ENCODE measurements around the gene ECI1.

Gene ECI1

GRCh38 chr16:2238838-2239675 lies 12.3 kb downstream of the ECI1 start:
- no peaks in the 10 kb centered on the region for H3K9me3 ChIP-seq (ENCODE audit: low read depth, low read length)
- no peak overlapping the region for H3K4me3 ChIP-seq
- H3K9ac ChIP-seq (ENCODE audit: insufficient read length), result no peak overlapping the region
- H3K36me3 ChIP-seq (ENCODE audit: insufficient read depth, low read length), result peaks cover 14% of the 10 kb centered on the region; the same call in 1 of the 2 replicates
- H3K27ac ChIP-seq, result no peak overlapping the region
- TF ChIP-seq EZH2 (IDR thresholded peaks at IDR 0.05), result no peak
- TF ChIP-seq FOXP2 (optimal IDR thresholded peaks at IDR 0.05; ENCODE audit: control extremely low read depth, extremely low read length, insufficient read depth), result no peak
- TF ChIP-seq POLR2AphosphoS5 (IDR thresholded peaks at IDR 0.05; ENCODE audit: borderline replicate concordance, low read depth, low read length), result no peak
- no peak for DNase-seq (ENCODE audit: low read depth, low spot score)

DNA sequence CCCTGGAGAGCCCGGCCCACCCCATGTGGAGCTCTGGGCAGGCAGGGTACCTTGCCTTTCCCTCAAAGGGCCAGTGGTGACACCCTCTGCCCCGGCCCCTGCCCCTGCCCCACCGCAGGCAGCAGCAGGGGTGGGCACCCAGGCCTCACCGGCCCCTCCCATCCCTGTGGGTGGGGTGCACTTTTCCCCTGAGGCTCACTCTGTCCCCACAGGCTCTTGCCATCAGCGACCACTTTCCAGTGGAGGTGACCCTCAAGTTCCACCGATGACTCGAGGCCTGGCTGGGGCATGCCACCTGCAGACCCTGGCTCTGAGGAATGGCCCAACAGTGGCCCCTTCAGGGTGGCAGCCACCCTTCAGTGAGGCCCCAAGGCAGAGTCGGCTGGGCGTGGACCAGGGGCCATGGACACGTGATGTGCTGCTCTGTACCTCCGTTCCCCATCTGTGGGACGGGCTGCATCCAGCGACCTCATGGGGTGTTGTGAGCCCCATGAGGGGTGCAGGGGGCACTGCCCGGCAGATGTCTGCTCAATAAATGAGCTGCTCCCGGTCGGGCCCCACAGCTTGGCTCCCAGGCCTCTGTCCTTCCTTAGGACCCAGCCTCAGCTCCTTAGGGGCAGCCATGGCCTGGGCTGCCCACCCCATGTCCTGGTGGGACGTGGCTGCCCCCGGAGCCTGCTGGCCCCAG lies 13.1 kb downstream of the ECI1 start:
- DNase-seq (ENCODE audit: low read depth, low spot score), result no peak
- Histone ChIP-seq H3K27ac (no peak overlapping the region), H3K36me3 (ENCODE audit: insufficient read depth, low read length) (peaks cover 8% of the 10 kb centered on the region; the same call in 1 of the 2 replicates), H3K4me3 (no peak overlapping the region), H3K9me3 (ENCODE audit: low read depth, low read length) (no peaks in the 10 kb centered on the region), H3K9ac (ENCODE audit: insufficient read length) (no peak overlapping the region)
- TF ChIP-seq FOXP2 (optimal IDR thresholded peaks at IDR 0.05; ENCODE audit: control extremely low read depth, extremely low read length, insufficient read depth) (no peak), EZH2 (IDR thresholded peaks at IDR 0.05) (no peak), POLR2AphosphoS5 (IDR thresholded peaks at IDR 0.05; ENCODE audit: borderline replicate concordance, low read depth, low read length) (no peak)

DNA sequence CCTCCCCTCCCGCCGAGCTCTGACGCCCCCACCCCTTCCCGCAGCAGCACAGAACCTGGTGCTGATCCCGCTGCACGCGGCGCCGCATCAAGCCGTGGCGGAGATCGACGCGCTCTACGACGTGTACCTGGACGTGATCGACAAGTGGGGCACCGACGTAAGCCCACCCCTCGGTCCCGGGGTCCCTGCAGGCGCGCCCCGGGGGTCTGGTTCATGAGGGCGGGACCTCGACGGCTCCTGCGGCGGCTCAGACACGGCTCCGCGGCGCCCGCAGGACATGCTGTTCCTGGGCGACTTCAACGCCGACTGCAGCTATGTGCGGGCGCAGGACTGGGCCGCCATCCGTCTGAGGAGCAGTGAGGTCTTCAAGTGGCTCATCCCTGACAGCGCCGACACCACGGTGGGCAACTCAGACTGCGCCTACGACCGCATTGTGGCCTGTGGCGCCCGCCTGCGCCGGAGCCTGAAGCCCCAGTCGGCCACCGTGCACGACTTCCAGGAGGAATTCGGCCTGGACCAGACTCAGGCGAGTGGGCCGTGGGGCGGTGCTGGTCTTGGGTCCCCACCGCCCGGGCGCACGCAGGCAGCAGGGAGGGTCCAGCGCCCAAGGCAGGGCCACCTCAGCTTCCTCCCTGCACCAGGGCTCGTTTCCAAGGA lies 13.8 kb downstream of the ECI1 start:
- H3K4me3 ChIP-seq, result peak overlapping the region; percentile 38; the same call in 1 of the 2 replicates
- TF ChIP-seq EZH2 (IDR thresholded peaks at IDR 0.05) (no peak), FOXP2 (optimal IDR thresholded peaks at IDR 0.05; ENCODE audit: control extremely low read depth, extremely low read length, insufficient read depth) (no peak), POLR2AphosphoS5 (IDR thresholded peaks at IDR 0.05; ENCODE audit: borderline replicate concordance, low read depth, low read length) (no peak; the same call in 1 of the 2 replicates)

DNA sequence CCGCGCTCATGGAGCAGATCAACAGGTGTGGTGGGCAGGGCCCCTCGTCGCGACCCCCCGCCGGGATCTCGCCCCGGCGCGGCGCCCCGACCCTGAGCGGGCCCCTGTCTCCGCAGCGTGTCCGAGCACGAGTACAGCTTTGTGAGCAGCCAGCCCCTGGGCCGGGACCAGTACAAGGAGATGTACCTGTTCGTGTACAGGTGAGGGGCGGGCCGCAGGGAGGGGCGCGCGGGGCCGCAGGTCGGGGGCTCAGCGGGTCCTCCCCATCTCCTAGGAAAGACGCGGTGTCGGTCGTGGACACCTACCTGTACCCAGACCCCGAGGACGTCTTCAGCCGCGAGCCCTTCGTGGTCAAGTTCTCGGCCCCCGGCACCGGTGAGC lies 14.3 kb downstream of the ECI1 start:
- no peak overlapping the region for H3K9ac ChIP-seq (ENCODE audit: insufficient read length)
- peak overlapping the region; percentile 38; the same call in 1 of the 2 replicates for H3K4me3 ChIP-seq
- H3K9me3 ChIP-seq (ENCODE audit: low read depth, low read length), result no peaks in the 10 kb centered on the region
- H3K36me3 ChIP-seq (ENCODE audit: insufficient read depth, low read length), result no peaks in the 10 kb centered on the region; the same call in 1 of the 2 replicates
- H3K27ac ChIP-seq, result no peak overlapping the region
- DNase-seq (ENCODE audit: low read depth, low spot score), result no peak
- TF ChIP-seq POLR2AphosphoS5 (IDR thresholded peaks at IDR 0.05; ENCODE audit: borderline replicate concordance, low read depth, low read length) (no peak), FOXP2 (optimal IDR thresholded peaks at IDR 0.05; ENCODE audit: control extremely low read depth, extremely low read length, insufficient read depth) (no peak), EZH2 (IDR thresholded peaks at IDR 0.05) (no peak)

More for the DNA sequence above, 13.8 kb downstream of the ECI1 start:
- DNase-seq (ENCODE audit: low read depth, low spot score), result no peak
- H3K27ac ChIP-seq, result no peak overlapping the region
- no peaks in the 10 kb centered on the region for H3K9me3 ChIP-seq (ENCODE audit: low read depth, low read length)
- H3K36me3 ChIP-seq (ENCODE audit: insufficient read depth, low read length), result peaks cover 2% of the 10 kb centered on the region; the same call in 1 of the 2 replicates
- no peak overlapping the region for H3K9ac ChIP-seq (ENCODE audit: insufficient read length)

DNA sequence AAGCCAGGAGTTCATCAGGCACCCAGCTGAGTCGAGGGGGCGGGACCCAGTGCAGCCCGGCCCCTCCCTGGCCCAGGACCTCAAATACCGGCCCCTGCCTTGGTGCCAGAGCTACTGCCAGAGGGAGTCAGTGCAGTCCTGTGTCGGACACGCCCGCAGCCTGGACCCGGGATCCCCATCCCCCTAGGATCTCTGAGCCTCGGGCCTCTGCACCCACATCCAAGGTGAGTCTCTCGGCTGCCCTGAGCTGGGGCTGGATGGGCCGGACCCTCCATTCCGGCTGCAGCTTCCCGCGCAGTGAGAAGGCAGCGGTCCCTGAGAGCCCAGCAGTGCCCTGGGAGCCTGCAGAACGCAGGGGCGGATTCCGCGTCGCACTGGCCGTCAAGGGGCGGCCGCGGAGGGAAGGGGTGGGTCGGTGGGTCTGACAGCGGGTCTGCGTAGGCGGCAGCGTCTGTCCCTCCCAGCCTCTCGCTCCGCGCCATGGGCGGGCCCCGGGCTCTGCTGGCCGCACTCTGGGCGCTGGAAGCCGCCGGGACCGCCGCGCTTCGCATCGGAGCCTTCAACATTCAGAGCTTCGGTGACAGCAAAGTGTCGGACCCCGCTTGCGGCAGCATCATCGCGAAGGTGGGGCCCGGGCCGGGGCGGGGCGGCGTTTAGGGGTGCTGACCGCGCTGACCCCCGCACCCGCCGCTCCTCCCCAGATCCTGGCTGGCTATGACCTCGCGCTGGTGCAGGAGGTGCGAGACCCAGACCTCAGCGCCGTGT lies 14.9 kb downstream of the ECI1 start, which contains the start of gene DNASE1L2:
Gene DNASE1L2 (plus strand): TSS at position 108 of the 765 bp plus-strand sequence. CDS start 373 bp downstream, at position 481.
- Histone ChIP-seq H3K4me3 (peak within 1 kb of the TSS; percentile 38; the same call in 1 of the 2 replicates), H3K9me3 (ENCODE audit: low read depth, low read length) (no peaks in the 10 kb centered on the region)
- no peak for DNase-seq (ENCODE audit: low read depth, low spot score)

GRCh38 chr16:2235695-2236336 lies 15.6 kb downstream of the ECI1 start:
- Histone ChIP-seq H3K9ac (ENCODE audit: insufficient read length) (no peak overlapping the region), H3K4me3 (no peak overlapping the region), H3K27ac (no peak overlapping the region), H3K36me3 (ENCODE audit: insufficient read depth, low read length) (peaks cover 3% of the 10 kb centered on the region; the same call in 1 of the 2 replicates), H3K9me3 (ENCODE audit: low read depth, low read length) (no peaks in the 10 kb centered on the region)
- no peak for DNase-seq (ENCODE audit: low read depth, low spot score)
- TF ChIP-seq FOXP2 (optimal IDR thresholded peaks at IDR 0.05; ENCODE audit: control extremely low read depth, extremely low read length, insufficient read depth) (no peak), POLR2AphosphoS5 (IDR thresholded peaks at IDR 0.05; ENCODE audit: borderline replicate concordance, low read depth, low read length) (0 out of 2 replicates have a peak, but pooled peaks have one; percentile 15), EZH2 (IDR thresholded peaks at IDR 0.05) (no peak)

More for the DNA sequence above, 14.9 kb downstream of the ECI1 start, which contains the start of gene DNASE1L2:
- no peak within 1 kb of the TSS for H3K9ac ChIP-seq (ENCODE audit: insufficient read length)
- no peaks in the 10 kb centered on the region; the same call in 1 of the 2 replicates for H3K36me3 ChIP-seq (ENCODE audit: insufficient read depth, low read length)
- no peak for TF ChIP-seq EZH2 (IDR thresholded peaks at IDR 0.05)
- no peak for TF ChIP-seq POLR2AphosphoS5 (IDR thresholded peaks at IDR 0.05; ENCODE audit: borderline replicate concordance, low read depth, low read length)
- TF ChIP-seq FOXP2 (optimal IDR thresholded peaks at IDR 0.05; ENCODE audit: control extremely low read depth, extremely low read length, insufficient read depth), result no peak
- H3K27ac ChIP-seq, result no peak within 1 kb of the TSS

DNA sequence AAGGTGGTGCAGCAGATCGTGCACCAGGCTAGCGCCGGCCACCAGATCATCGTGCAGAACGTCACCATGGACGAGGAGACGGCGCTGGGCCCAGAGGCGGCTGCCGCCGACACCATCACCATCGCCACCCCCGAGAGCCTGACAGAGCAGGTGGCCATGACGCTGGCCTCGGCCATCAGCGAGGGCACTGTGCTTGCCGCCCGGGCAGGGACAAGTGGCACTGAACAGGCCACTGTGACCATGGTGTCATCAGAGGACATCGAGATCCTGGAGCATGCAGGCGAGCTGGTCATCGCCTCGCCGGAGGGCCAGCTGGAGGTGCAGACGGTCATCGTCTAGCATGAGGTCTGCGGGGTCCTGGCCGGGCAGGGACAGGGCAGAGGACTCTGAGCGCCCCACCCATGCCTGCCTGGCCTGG lies 16.1 kb downstream of the ECI1 start:
- Histone ChIP-seq H3K36me3 (ENCODE audit: insufficient read depth, low read length) (peaks cover 3% of the 10 kb centered on the region; the same call in 1 of the 2 replicates), H3K27ac (no peak overlapping the region), H3K9me3 (ENCODE audit: low read depth, low read length) (no peaks in the 10 kb centered on the region), H3K9ac (ENCODE audit: insufficient read length) (no peak overlapping the region), H3K4me3 (no peak overlapping the region)
- DNase-seq (ENCODE audit: low read depth, low spot score), result no peak
- TF ChIP-seq EZH2 (IDR thresholded peaks at IDR 0.05), result no peak
- no peak for TF ChIP-seq FOXP2 (optimal IDR thresholded peaks at IDR 0.05; ENCODE audit: control extremely low read depth, extremely low read length, insufficient read depth)
- no peak for TF ChIP-seq POLR2AphosphoS5 (IDR thresholded peaks at IDR 0.05; ENCODE audit: borderline replicate concordance, low read depth, low read length)

Data from SK-N-MC (cell line).